Spleen (tissue), 11 donors: ENCODE results near the gene ANKRD17. TPM values are rescaled to one million over a fixed set of nuclear protein-coding genes. Genes with fewer than 3 reads are reported as not detected.
A peak's percentile ranks its signal among the peaks of the same experiment; 100 is the strongest.

Experiments
- DNase-seq: peaks from one replicate; pipeline ENCODE4 v3.0.0-alpha.2; 2020
- H3K27ac ChIP-seq, 8 donors: fragments of 200-600 bp; sonication (generic) in 7 of 8; 1 replicate in 4 of 8; 2 replicates in 4 of 8; pipeline versions ENCODE4 v1.5.0 to v1.8.0; 2016 to 2021; ENCODE audit warnings: inconsistent platforms in 4 of 8, mild to moderate bottlenecking in 4 of 8, moderate library complexity in 1 of 8
- H3K27me3 ChIP-seq, 7 donors: fragments of 200-600 bp; sonication (generic) in 6 of 7; replicated peaks in 1 of 7; 1 replicate in 4 of 7; 2 replicates in 3 of 7; pipeline versions ENCODE4 v1.5.0 to v1.8.0; 2016 to 2021; ENCODE audit warnings: inconsistent platforms in 3 of 7, mild to moderate bottlenecking in 1 of 7
- H3K36me3 ChIP-seq, 6 donors: fragments of 200-600 bp; sonication (generic) in 5 of 6; 1 replicate in 4 of 6; 2 replicates in 2 of 6; pipeline versions ENCODE4 v1.5.0 to v1.8.0; 2016 to 2021; ENCODE audit warnings: inconsistent platforms in 2 of 6
- H3K4me1 ChIP-seq, 6 donors: fragments of 200-600 bp; sonication (generic) in 5 of 6; 1 replicate in 3 of 6; 2 replicates in 3 of 6; pipeline versions ENCODE4 v1.5.0 to v1.8.0; 2016 to 2021; ENCODE audit warnings: inconsistent platforms in 3 of 6
- H3K4me3 ChIP-seq, 8 donors: fragments of 200-600 bp; sonication (generic) in 7 of 8; 1 replicate in 4 of 8; 2 replicates in 4 of 8; pipeline versions ENCODE4 v1.5.0 to v1.8.0; 2016 to 2021; ENCODE audit warnings: inconsistent platforms in 4 of 8, mild to moderate bottlenecking in 4 of 8, moderate library complexity in 2 of 8
- H3K9me3 ChIP-seq, 8 donors: fragments of 200-600 bp; sonication (generic) in 7 of 8; 1 replicate in 4 of 8; 2 replicates in 4 of 8; pipeline versions ENCODE4 v1.5.0 to v1.8.0; 2016 to 2021; ENCODE audit warnings: inconsistent platforms in 4 of 8
- CTCF ChIP-seq, 11 experiments: fragments of 200-600 bp in 7 of 11; fragments of 450-650 bp in 4 of 11; sonication (generic) in 4 of 11; IDR thresholded peaks in 8 of 11; conservative IDR thresholded peaks in 3 of 11; 1 replicate in 7 of 11; 2 replicates in 4 of 11; pipeline versions ENCODE4 v1.4.0 to v1.8.0; 2016 to 2021; ENCODE audit warnings: antibody characterized with exemption in 11 of 11, inconsistent platforms in 4 of 11, mild to moderate bottlenecking in 1 of 11
- POLR2A ChIP-seq, 3 donors: fragments of 450-650 bp; IDR thresholded peaks; one replicate each; pipeline ENCODE4 v1.5.1; 2017; ENCODE audit warnings: antibody characterized with exemption in 3 of 3, mild to moderate bottlenecking in 1 of 3
- POLR2AphosphoS5 ChIP-seq, 3 donors: sonication (generic); formaldehyde crosslinking; IDR thresholded peaks; one replicate each; pipeline ENCODE4 v1.5.1; 2017; ENCODE audit warnings: antibody characterized with exemption in 3 of 3
- WGBS, 5 donors: extraction: QIAGEN DNeasy Blood & Tissue Kit in 3 of 5; methylation state at CpG; one replicate each; pipeline versions ENCODE4 v1.1.5 to v1.1.7; 2013 to 2018; 5-methylcytosine and 5-hydroxymethylcytosine counted together
- intact Hi-C: fragments of 100-400 bp; cut with DNase I; formaldehyde crosslinking; loops from one replicate; pipeline ENCODE4 v1.15.0; 2023; ENCODE audit warnings: low total_unique reads
- polyA plus RNA-seq, 3 donors: library from polyadenylated mRNA; stranded (reverse); fragments of 200-250 nt; gene quantifications; one replicate each; pipeline ENCODE4 v1.2.1, GENCODE V29; 2013
- total RNA-seq, 7 donors: library from RNA; depleted of rRNA in 3 of 7; stranded (reverse); fragments of >200 nt in 3 of 7; fragmentation: NEBNext Ultra II Directional in 4 of 7; extraction: Animal tissue kit (Norgen Biotek cat#: 25700) in 4 of 7; gene quantifications; one replicate each; pipeline versions ENCODE4 v1.1.0 to v1.2.1, GENCODE V29; 2016 to 2021
- donor health status: healthy with polysubstance abuse.
- donor health status: DM: no; HTN: no; CAD: no; lungs with moderate emphysema.
- donor health status: DM: no; HTN: no; CAD: no.
- donor health status: Bipolar disorder and iron deficiency.
- donor health status: healthy.
- donor health status: DM: no; HTN: no; CAD: no.
- donor health status: DM: yes; HTN: yes; CAD: no.

ANKRD17 gene
- total and polyA plus RNA-seq, 10 donors: 7.1 to 71.5 (median 60.0) TPM

GRCh38 chr4:73086095-73086868, 172.3 kb downstream of the ANKRD17 start:
- H3K27ac ChIP-seq: peak overlapping the region; percentile 2 to 69 (median 41)
- no peaks in the 10 kb centered on the region for H3K9me3 ChIP-seq
- H3K27me3 ChIP-seq: no peaks in the 10 kb centered on the region
- DNase-seq: no peak
- H3K4me1 ChIP-seq: peaks cover 0 to 29% (median 12%) of the 10 kb centered on the region in 6 donors
- 22 to 35% (median 26%) methylated on average over 6 of the region's 6 CpGs for WGBS, 5 donors
- peak overlapping the region in 4 of 8 donors; percentile 13 to 40 (median 18) for H3K4me3 ChIP-seq
- intact Hi-C loops: no loop called here
- TF ChIP-seq POLR2A (IDR thresholded peaks at IDR 0.05) (no peak), POLR2AphosphoS5 (IDR thresholded peaks at IDR 0.05) (no peak), CTCF (IDR thresholded peaks at IDR 0.05 in 8 of 11, conservative IDR thresholded peaks at IDR 0.05 in 3 of 11) (no peak)
- H3K36me3 ChIP-seq: peaks cover 0 to 69% (median 25%) of the 10 kb centered on the region in 6 donors

GRCh38 chr4:73080789-73081188, 177.8 kb downstream of the ANKRD17 start:
- H3K4me3 ChIP-seq: no peak overlapping the region
- TF ChIP-seq POLR2A (IDR thresholded peaks at IDR 0.05): no peak
- no peak for TF ChIP-seq POLR2AphosphoS5 (IDR thresholded peaks at IDR 0.05)
- TF ChIP-seq CTCF (IDR thresholded peaks at IDR 0.05 in 8 of 11, conservative IDR thresholded peaks at IDR 0.05 in 3 of 11): no peak
- peaks cover 0 to 15% (median 5%) of the 10 kb centered on the region in 6 donors for H3K4me1 ChIP-seq
- peak overlapping the region in 2 of 8 donors; percentile 5 to 32 for H3K27ac ChIP-seq
- no peaks in the 10 kb centered on the region for H3K9me3 ChIP-seq
- peaks cover 0 to 96% (median 47%) of the 10 kb centered on the region in 6 donors for H3K36me3 ChIP-seq
- 81 to 89% (median 85%) methylated on average over 3 of the region's 3 CpGs for WGBS, 5 donors
- intact Hi-C loops: no loop called here
- no peaks in the 10 kb centered on the region for H3K27me3 ChIP-seq
- no peak for DNase-seq

GRCh38 chr4:73075832-73076231, 182.8 kb downstream of the ANKRD17 start:
- 86 to 95% (median 92%) methylated on average over 3 of the region's 3 CpGs for WGBS, 5 donors
- no peak for DNase-seq
- no peak for TF ChIP-seq CTCF (IDR thresholded peaks at IDR 0.05 in 8 of 11, conservative IDR thresholded peaks at IDR 0.05 in 3 of 11)
- TF ChIP-seq POLR2AphosphoS5 (IDR thresholded peaks at IDR 0.05): no peak
- TF ChIP-seq POLR2A (IDR thresholded peaks at IDR 0.05): no peak
- Histone ChIP-seq H3K27me3 (no peaks in the 10 kb centered on the region), H3K27ac (no peak overlapping the region), H3K36me3 (peaks cover 0 to 77% (median 40%) of the 10 kb centered on the region in 6 donors), H3K4me1 (peaks cover 0 to 6% (median 2%) of the 10 kb centered on the region in 6 donors), H3K9me3 (no peaks in the 10 kb centered on the region), H3K4me3 (no peak overlapping the region)
- intact Hi-C loops: no loop called here

GRCh38 chr4:73070074-73070390, 188.6 kb downstream of the ANKRD17 start:
- intact Hi-C loops: no loop called here
- no peaks in the 10 kb centered on the region for H3K27me3 ChIP-seq
- peaks cover 0 to 24% (median 2%) of the 10 kb centered on the region in 6 donors for H3K36me3 ChIP-seq
- no peak for DNase-seq
- H3K4me3 ChIP-seq: peak overlapping the region; percentile 67 to 90 (median 74)
- no peaks in the 10 kb centered on the region for H3K9me3 ChIP-seq
- TF ChIP-seq CTCF (IDR thresholded peaks at IDR 0.05 in 8 of 11, conservative IDR thresholded peaks at IDR 0.05 in 3 of 11) (no peak), POLR2A (IDR thresholded peaks at IDR 0.05) (no peak), POLR2AphosphoS5 (IDR thresholded peaks at IDR 0.05) (no peak)
- 5 to 8% (median 6%) methylated on average over 9 of the region's 9 CpGs for WGBS, 5 donors
- H3K27ac ChIP-seq: peak overlapping the region; percentile 97 to 99 (median 98)
- H3K4me1 ChIP-seq: peaks cover 8 to 51% (median 33%) of the 10 kb centered on the region in 6 donors
